GM12865 (cell line): ENCODE measurements around the gene LRRC3B.
"Not testable (repeated sequence)": the region's sequence is repeated elsewhere in the genome, so short reads cannot be mapped to it uniquely, and the experiment has no call there.

Experiments used
- DNase-seq: peaks from one replicate; pipeline ENCODE4 v3.0.0; 2010; ENCODE audit warnings: low read depth
- H3K4me3 ChIP-seq: 2 replicates; pipeline ENCODE4 v1.5.1; 2011; ENCODE audit warnings: mild to moderate bottlenecking, low read depth, low read length, control low read depth
- TF ChIP-seq, protein P1 (sequence below): IDR thresholded peaks from 2 replicates; pipeline ENCODE4 v1.5.1; 2011; ENCODE audit warnings: low read length, control low read depth, low read depth, inconsistent platforms; ENCODE audit not compliant: insufficient read depth; ENCODE audit errors: missing control alignments

LRRC3B gene

DNA sequence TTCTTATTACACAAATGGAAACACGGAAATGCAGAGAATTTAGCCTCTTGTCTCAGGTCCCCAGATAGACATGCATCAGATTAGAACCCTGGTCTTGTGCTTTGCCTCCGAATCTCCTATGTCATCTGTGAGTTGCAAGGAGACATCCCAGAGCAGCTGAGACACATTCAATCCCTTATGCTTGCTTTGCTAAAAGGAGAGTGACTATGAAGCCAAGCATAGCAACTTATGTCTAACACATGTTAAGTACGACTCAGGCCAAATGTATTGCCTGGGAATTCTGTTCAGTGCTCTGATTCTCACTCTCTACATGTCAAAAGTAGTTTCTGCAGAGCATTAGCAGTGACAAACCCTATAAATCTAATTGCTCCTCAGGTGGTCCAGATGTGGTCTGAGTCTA lies 30.6 kb upstream of the LRRC3B start:
- DNase-seq: no peak
- TF ChIP-seq, protein P1, sequence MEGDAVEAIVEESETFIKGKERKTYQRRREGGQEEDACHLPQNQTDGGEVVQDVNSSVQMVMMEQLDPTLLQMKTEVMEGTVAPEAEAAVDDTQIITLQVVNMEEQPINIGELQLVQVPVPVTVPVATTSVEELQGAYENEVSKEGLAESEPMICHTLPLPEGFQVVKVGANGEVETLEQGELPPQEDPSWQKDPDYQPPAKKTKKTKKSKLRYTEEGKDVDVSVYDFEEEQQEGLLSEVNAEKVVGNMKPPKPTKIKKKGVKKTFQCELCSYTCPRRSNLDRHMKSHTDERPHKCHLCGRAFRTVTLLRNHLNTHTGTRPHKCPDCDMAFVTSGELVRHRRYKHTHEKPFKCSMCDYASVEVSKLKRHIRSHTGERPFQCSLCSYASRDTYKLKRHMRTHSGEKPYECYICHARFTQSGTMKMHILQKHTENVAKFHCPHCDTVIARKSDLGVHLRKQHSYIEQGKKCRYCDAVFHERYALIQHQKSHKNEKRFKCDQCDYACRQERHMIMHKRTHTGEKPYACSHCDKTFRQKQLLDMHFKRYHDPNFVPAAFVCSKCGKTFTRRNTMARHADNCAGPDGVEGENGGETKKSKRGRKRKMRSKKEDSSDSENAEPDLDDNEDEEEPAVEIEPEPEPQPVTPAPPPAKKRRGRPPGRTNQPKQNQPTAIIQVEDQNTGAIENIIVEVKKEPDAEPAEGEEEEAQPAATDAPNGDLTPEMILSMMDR: no peak

DNA sequence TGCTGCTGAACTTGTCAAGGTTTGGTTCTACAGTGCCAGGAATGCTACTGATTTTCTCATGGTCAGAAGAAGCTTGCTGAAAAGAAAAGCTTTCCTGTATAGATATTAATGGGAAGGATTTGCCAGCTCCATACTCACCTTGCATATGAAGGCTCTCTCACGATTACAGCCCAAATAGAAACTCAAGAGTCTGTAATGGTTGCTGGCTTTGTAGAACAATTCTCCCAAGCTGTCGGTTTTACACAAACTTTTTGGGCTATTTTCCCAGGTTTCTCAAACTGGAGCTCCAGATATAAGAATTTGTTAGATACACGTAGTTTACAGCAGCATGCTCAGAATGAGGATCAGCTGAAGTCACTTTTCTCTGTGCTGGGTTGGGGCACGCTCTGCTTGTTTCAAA lies 30.1 kb upstream of the LRRC3B start:
- no peak for DNase-seq
- TF ChIP-seq, protein P1: no peak
- no peak overlapping the region for H3K4me3 ChIP-seq

More for the DNA sequence above, 30.6 kb upstream of the LRRC3B start:
- H3K4me3 ChIP-seq: no peak overlapping the region

DNA sequence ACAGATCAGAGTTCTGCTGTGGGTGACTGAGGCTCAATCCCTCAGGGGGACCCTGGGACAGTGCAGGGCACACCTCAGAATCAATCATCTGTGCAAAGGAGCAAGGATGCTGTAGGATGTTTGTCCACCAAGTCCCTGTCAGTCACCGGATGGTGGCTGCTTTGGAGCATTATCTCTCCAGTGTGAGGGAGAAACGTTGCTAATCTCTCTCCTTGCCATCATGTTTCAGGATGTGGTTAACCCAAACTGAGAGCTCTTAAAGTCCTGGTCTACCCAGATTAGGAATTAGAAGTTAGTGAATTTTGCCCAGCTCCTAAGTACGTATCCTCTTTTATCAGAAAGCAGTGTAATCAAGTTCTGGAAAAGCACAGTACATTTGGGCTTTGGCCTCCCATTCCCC lies 26.2 kb upstream of the LRRC3B start:
- no peak overlapping the region for H3K4me3 ChIP-seq
- TF ChIP-seq, protein P1: no peak
- no peak for DNase-seq

DNA sequence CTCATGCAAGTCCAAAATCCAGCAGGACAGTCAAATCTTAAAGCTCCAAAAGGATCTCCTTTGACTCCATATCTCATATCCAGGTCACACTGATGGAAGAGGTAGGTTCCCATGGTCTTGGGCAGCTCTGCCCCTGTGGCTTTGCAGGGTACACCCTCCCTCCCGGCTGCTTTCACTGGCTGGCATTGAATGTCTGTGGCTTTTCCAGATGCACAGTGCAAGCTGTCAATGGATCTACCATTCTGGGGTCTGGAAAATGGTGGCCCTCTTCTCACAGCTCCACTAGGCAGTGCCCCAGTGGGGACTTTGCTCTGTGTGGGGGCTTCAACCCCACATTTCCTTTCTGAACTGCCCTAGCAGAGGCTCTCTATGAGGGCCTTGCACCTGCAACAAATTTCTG lies 19.3 kb upstream of the LRRC3B start:
- not testable (repeated sequence) for H3K4me3 ChIP-seq, DNase-seq

DNA sequence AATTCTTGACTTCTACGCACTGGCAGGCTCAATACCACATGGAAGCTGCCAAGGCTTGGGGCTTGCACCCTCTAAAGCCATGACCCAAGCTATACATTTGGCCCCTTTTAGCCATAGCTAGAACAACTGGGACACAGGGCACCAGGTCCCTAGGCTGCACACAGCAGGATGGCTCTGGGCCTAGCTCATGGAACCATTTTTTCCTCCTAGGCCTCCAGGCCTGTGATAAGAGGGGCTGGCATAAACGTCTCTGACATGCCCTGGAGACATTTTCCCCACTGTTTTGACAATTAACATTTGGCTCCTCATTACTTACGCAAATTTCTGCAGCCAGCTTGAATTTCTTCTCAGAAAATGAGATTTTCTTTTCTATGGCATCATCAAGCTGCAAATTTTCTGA lies 18.8 kb upstream of the LRRC3B start:
- DNase-seq, H3K4me3 ChIP-seq: not testable (repeated sequence)

DNA sequence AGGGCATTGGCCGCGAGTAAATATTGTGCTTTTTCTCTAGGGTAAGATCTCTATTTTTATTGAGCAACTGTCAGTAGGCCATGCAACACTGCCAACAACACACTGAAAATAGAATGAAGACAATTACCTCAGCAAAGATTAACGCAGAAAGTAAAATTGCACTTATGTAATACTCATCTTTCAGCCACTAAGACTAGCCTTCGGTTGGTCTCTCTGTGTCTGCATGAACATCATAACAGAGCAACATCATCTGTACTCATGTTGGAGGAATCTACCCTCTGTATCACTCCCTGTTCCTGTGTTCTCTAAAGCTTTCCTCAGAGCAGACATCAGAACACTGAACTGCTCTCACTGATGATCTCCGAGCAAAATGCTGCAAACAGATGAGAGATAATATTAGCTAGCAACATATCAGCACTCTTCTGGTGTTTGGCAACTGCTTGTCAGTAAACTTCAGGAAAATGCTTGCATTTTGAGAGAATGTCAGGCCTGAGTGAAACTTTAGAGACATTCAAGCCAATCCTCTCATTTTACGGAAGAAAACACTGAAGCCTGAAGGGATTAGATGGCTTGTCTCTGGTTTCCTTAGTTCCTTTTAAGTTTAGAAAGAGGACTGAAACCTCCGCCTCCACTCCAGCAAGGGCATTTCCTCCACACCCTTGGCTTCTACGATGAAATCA lies 8.4 kb upstream of the LRRC3B start:
- no peak for DNase-seq
- TF ChIP-seq, protein P1: no peak
- no peak overlapping the region for H3K4me3 ChIP-seq

DNA sequence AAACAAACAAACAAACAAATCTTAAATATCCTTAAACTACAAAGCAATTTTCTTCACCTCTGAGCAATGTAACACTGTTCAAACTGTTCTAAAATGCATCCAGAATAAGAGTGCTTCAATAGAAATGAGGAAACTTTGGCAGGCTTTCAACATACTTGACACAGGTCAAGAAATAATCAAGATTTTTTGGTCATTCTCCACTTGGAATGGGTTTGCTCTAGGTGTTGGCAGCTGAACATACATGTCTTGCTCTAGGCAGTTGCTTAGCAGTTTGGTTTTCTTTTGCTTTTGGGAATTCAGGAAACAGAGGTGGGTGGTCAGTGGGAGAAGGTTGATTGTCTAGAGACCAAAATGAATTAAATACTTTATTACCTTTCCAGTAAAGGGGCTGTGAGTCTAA lies 1.4 kb upstream of the LRRC3B start:
- TF ChIP-seq, protein P1: no peak

DNA sequence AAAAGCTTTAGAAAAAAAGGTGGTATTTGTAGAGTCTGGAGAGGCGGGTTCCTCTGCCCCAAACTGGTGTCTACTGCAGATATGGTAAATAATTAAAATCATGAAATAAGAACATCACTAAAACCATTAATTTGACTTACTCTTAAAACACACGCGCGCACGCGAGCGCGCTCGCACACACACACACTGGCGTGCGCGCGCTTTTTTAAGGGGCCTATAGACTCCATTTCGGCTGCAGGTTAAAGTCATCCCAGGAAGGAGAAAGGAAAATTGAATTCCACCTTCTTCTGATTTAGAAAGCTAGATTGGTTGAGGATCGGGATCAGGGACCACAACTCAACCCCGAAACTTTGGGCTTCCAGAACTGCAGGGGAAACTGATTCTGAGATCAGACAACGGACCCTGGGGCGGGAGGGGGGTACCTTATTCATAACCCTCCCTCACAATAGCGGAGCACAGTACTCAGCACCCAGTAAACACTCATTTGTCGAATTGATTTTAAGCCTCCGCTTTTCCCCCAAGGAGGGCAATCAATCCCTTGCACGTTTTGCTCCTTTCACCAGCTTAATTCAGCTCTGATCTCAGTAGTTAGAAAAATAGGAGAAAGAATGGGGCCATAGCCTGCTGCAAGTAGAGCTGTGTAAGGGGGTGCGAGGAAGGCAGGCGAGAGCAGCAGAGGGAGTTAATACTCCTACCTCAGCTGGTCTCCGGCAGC lies 509 bp upstream of the LRRC3B start:
- TF ChIP-seq, protein P1: no peak
- DNase-seq: no peak

More for the DNA sequence above, 1.4 kb upstream of the LRRC3B start:
- H3K4me3 ChIP-seq: no peak overlapping the region
- no peak for DNase-seq

More for the DNA sequence above, 509 bp upstream of the LRRC3B start:
- H3K4me3 ChIP-seq: no peak overlapping the region
